SK-N-SH (cell line): Measurements from ENCODE around the gene ABR.

Source experiments
- CHD2 ChIP-seq: fragments of 150-350 bp; IDR thresholded peaks from 2 replicates; pipeline ENCODE4 v1.6.1; 2018; ENCODE audit warnings: low read length; ENCODE audit not compliant: partially characterized antibody
- CTCF ChIP-seq: fragments of 200-600 bp; sonication (generic); IDR thresholded peaks from 2 replicates; pipeline ENCODE4 v1.6.1; 2017; ENCODE audit warnings: antibody characterized with exemption, mild to moderate bottlenecking, moderate library complexity
- EP300 ChIP-seq, 2 experiments: IDR thresholded peaks; 2 replicates each; pipeline versions ENCODE4 v1.4.0 to v1.6.1; 2012; ENCODE audit warnings: borderline replicate concordance in 1 of 2, low read depth in 1 of 2, low read length in 1 of 2
- EZH2phosphoT487 ChIP-seq: fragments of 200-600 bp; sonication (generic); IDR thresholded peaks from 2 replicates; pipeline ENCODE4 v1.6.1; 2017; ENCODE audit warnings: low read depth, mixed run types, mild to moderate bottlenecking, antibody characterized with exemption, moderate library complexity, borderline replicate concordance
- JUND ChIP-seq: IDR thresholded peaks from 2 replicates; pipeline ENCODE4 v1.4.0; 2012
- MEF2A ChIP-seq: IDR thresholded peaks from 2 replicates; pipeline ENCODE4 v1.4.0; 2012; ENCODE audit warnings: low read depth, borderline replicate concordance
- RAD21 ChIP-seq: IDR thresholded peaks from 2 replicates; pipeline ENCODE4 v1.6.1; 2012; ENCODE audit warnings: mild to moderate bottlenecking, low read length
- REST ChIP-seq: IDR thresholded peaks from 2 replicates; pipeline ENCODE4 v1.6.1; 2012; ENCODE audit warnings: mild to moderate bottlenecking, low read depth, low read length, moderate library complexity
- SIN3A ChIP-seq: IDR thresholded peaks from 2 replicates; pipeline ENCODE4 v1.6.1; 2012; ENCODE audit warnings: low read depth, mild to moderate bottlenecking, low read length, moderate library complexity, borderline replicate concordance
- TF ChIP-seq, protein P1 (sequence below): fragments of 150-350 bp; IDR thresholded peaks from 2 replicates; pipeline ENCODE4 v1.6.1; 2016; ENCODE audit warnings: mild to moderate bottlenecking, low read depth, low read length

- TF ChIP-seq CTCF (no peak), RAD21 (no peak), CHD2 (no peak), REST (no peak), JUND (no peak), EP300 (IDR thresholded peaks at IDR 0.05; ENCODE audit: borderline replicate concordance in 1 of 2, low read depth in 1 of 2, low read length in 1 of 2) (no peak), SIN3A (no peak), MEF2A (no peak), EZH2phosphoT487 (no peak)
- TF ChIP-seq, protein P1, sequence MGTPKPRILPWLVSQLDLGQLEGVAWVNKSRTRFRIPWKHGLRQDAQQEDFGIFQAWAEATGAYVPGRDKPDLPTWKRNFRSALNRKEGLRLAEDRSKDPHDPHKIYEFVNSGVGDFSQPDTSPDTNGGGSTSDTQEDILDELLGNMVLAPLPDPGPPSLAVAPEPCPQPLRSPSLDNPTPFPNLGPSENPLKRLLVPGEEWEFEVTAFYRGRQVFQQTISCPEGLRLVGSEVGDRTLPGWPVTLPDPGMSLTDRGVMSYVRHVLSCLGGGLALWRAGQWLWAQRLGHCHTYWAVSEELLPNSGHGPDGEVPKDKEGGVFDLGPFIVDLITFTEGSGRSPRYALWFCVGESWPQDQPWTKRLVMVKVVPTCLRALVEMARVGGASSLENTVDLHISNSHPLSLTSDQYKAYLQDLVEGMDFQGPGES: no peak
Observed at GRCh38 chr17:1099242-1099641, 80.5 kb downstream of the ABR start.
